ENCODE data around the gene MAPK8.

- TF ChIP-seq CTCF (IDR thresholded peaks at IDR 0.05) (no peak), POLR2A (IDR thresholded peaks at IDR 0.05) (no peak)
Measured at GRCh38 chr10:48470115-48470892, 163.8 kb downstream of the MAPK8 start.
